Prostate gland (tissue), 2 donors: ENCODE results near the gene BICDL1. TPM values are rescaled to one million over a fixed set of nuclear protein-coding genes. Genes with fewer than 3 reads are reported as not detected.

Source experiments
- DNase-seq: peaks from one replicate; pipeline ENCODE4 v3.0.0-alpha.2; 2019; ENCODE audit warnings: low spot score
- H3K27ac ChIP-seq, 2 donors: fragments of 200-600 bp; sonication (generic); 2 replicates each; pipeline ENCODE4 v1.5.1; 2017 to 2019
- H3K27me3 ChIP-seq: fragments of 200-600 bp; sonication (generic); replicated peaks from 2 replicates; pipeline ENCODE4 v1.5.1; 2019; ENCODE audit not compliant: insufficient read depth
- H3K36me3 ChIP-seq, 2 donors: fragments of 200-600 bp; sonication (generic); 1 replicate in 1 of 2; 2 replicates in 1 of 2; pipeline versions ENCODE4 v1.5.1 to v1.8.1; 2017 to 2019
- H3K4me1 ChIP-seq: fragments of 200-600 bp; sonication (generic); replicated peaks from 2 replicates; pipeline ENCODE4 v1.5.1; 2019
- H3K4me3 ChIP-seq, 2 donors: fragments of 200-600 bp; sonication (generic); 2 replicates each; pipeline ENCODE4 v1.5.1; 2017 to 2019
- H3K9me3 ChIP-seq: fragments of 200-600 bp; sonication (generic); 2 replicates; pipeline ENCODE4 v1.5.1; 2017
- CTCF ChIP-seq, 4 experiments: fragments of 200-600 bp in 2 of 4; fragments of 450-650 bp in 2 of 4; sonication (generic) in 2 of 4; IDR thresholded peaks; 1 replicate in 3 of 4; 2 replicates in 1 of 4; pipeline ENCODE4 v1.5.1; 2016 to 2019; ENCODE audit warnings: antibody characterized with exemption in 4 of 4, mild to moderate bottlenecking in 2 of 4, moderate library complexity in 2 of 4
- POLR2A ChIP-seq: fragments of 450-650 bp; IDR thresholded peaks from one replicate; pipeline ENCODE4 v1.6.1; 2016; ENCODE audit warnings: antibody characterized with exemption, mild to moderate bottlenecking
- POLR2AphosphoS5 ChIP-seq: sonication (generic); formaldehyde crosslinking; IDR thresholded peaks from one replicate; pipeline ENCODE4 v1.6.1; 2017; ENCODE audit warnings: antibody characterized with exemption
- WGBS: methylation state at CpG from one replicate; pipeline ENCODE4 v1.1.5; 2018; 5-methylcytosine and 5-hydroxymethylcytosine counted together
- intact Hi-C: fragments of 100-400 bp; cut with DNase I; formaldehyde crosslinking; loops from one replicate; pipeline ENCODE4 v1.14.2; 2022
- total RNA-seq, 2 donors: library from RNA; depleted of rRNA; stranded (reverse); fragments of >200 nt; gene quantifications; one replicate each; pipeline ENCODE4 v1.1.0, GENCODE V29; 2016

The BICDL1 gene
- total RNA-seq, 2 donors from 2014 or later = 8.6 to 34.0 TPM

GRCh38 chr12:120019938-120020337 lies 30.9 kb downstream of the BICDL1 start:
- TF ChIP-seq POLR2AphosphoS5 = no peak
- no peak for TF ChIP-seq POLR2A
- TF ChIP-seq CTCF (IDR thresholded peaks at IDR 0.05) = no peak
- intact Hi-C loops = no loop called here
- DNase-seq = no peak
- H3K4me3 ChIP-seq = no peak overlapping the region
- H3K27ac ChIP-seq = no peak overlapping the region
- no peaks in the 10 kb centered on the region for H3K9me3 ChIP-seq
- H3K4me1 ChIP-seq = no peaks in the 10 kb centered on the region
- no peaks in the 10 kb centered on the region for H3K36me3 ChIP-seq
- 80% methylated on average over 5 of the region's 5 CpGs for WGBS
- H3K27me3 ChIP-seq = no peaks in the 10 kb centered on the region

- intact Hi-C loops = no loop called here
- no peak for DNase-seq
- no peaks in the 10 kb centered on the region for H3K36me3 ChIP-seq
- no peaks in the 10 kb centered on the region for H3K27me3 ChIP-seq
- no peak for TF ChIP-seq CTCF (IDR thresholded peaks at IDR 0.05)
- TF ChIP-seq POLR2A = no peak
- no peak for TF ChIP-seq POLR2AphosphoS5
- H3K4me1 ChIP-seq = no peaks in the 10 kb centered on the region
- no peak overlapping the region for H3K27ac ChIP-seq
- no peaks in the 10 kb centered on the region for H3K9me3 ChIP-seq
- H3K4me3 ChIP-seq = no peak overlapping the region
- 87% methylated on average over 2 of the region's 2 CpGs for WGBS
Observed at GRCh38 chr12:120024193-120024592, 35.2 kb downstream of the BICDL1 start.

GRCh38 chr12:120025640-120026039 lies 36.6 kb downstream of the BICDL1 start:
- WGBS = 93% methylated on average over 2 of the region's 2 CpGs
- H3K4me3 ChIP-seq = no peak overlapping the region
- intact Hi-C loops = no loop called here
- H3K27me3 ChIP-seq = no peaks in the 10 kb centered on the region
- DNase-seq = no peak
- H3K36me3 ChIP-seq = no peaks in the 10 kb centered on the region
- H3K4me1 ChIP-seq = no peaks in the 10 kb centered on the region
- no peak overlapping the region for H3K27ac ChIP-seq
- TF ChIP-seq CTCF (IDR thresholded peaks at IDR 0.05) (no peak), POLR2A (no peak), POLR2AphosphoS5 (no peak)
- no peaks in the 10 kb centered on the region for H3K9me3 ChIP-seq

GRCh38 chr12:120032242-120032641 lies 43.2 kb downstream of the BICDL1 start:
- Histone ChIP-seq H3K4me1 (no peaks in the 10 kb centered on the region), H3K27ac (no peak overlapping the region), H3K9me3 (no peaks in the 10 kb centered on the region), H3K36me3 (no peaks in the 10 kb centered on the region), H3K27me3 (no peaks in the 10 kb centered on the region), H3K4me3 (no peak overlapping the region)
- TF ChIP-seq CTCF (IDR thresholded peaks at IDR 0.05) = no peak
- no peak for TF ChIP-seq POLR2AphosphoS5
- TF ChIP-seq POLR2A = no peak
- intact Hi-C loops = no loop called here
- no peak for DNase-seq

- intact Hi-C loops = no loop called here
- Histone ChIP-seq H3K27ac (no peak overlapping the region), H3K4me1 (no peaks in the 10 kb centered on the region), H3K27me3 (no peaks in the 10 kb centered on the region), H3K9me3 (no peaks in the 10 kb centered on the region), H3K36me3 (no peaks in the 10 kb centered on the region), H3K4me3 (no peak overlapping the region)
- TF ChIP-seq POLR2A (no peak), POLR2AphosphoS5 (no peak)
- DNase-seq = no peak
- 86% methylated on average over 2 of the region's 2 CpGs for WGBS
Observed at GRCh38 chr12:120037851-120038250, 48.8 kb downstream of the BICDL1 start.
